Measurements from ENCODE around the gene RHOU. TPM values are rescaled to one million over a fixed set of nuclear protein-coding genes. Genes with fewer than 3 reads are reported as not detected.

Gene RHOU
- total RNA-seq, 1 experiment from 2014 or later: 0.26 TPM

GRCh38 chr1:228717081-228717480 is 18.2 kb upstream of the RHOU start:
- no peaks in the 10 kb centered on the region for H3K27me3 ChIP-seq (ENCODE audit: low read length)
- H2AFZ ChIP-seq (ENCODE audit: low read length): no peak overlapping the region
- ATAC-seq: no peak
- H3K4me3 ChIP-seq (ENCODE audit: low read length): no peak overlapping the region
- no peaks in the 10 kb centered on the region for H3K36me3 ChIP-seq (ENCODE audit: low read depth, low read length)
- BruUV-seq (replicated peaks): no TSS peak
- TF ChIP-seq EZH2phosphoT487 (IDR thresholded peaks at IDR 0.05; ENCODE audit: borderline replicate concordance, low read length) (no peak), CTCF (conservative IDR thresholded peaks at IDR 0.05; ENCODE audit: low read depth, low read length) (no peak)
- H3K9me2 ChIP-seq (replicated peaks; ENCODE audit: low read length): no peaks in the 10 kb centered on the region
- H3K9ac ChIP-seq (ENCODE audit: low read length): no peak overlapping the region
- DNase-seq: no peak
- no peaks in the 10 kb centered on the region for H3K9me3 ChIP-seq (ENCODE audit: low read length)
- CTCF ChIA-PET: no interaction called here
- no peaks in the 10 kb centered on the region for H3K79me2 ChIP-seq (ENCODE audit: low read length)
- no peaks in the 10 kb centered on the region for H3K4me1 ChIP-seq (ENCODE audit: insufficient read depth, low read length)
- intact Hi-C loops (cut with micrococcal nuclease): no loop called here
- no peak overlapping the region for H3K27ac ChIP-seq (ENCODE audit: low read length)
- POLR2A ChIA-PET (ENCODE audit: unreplicated experiment): no interaction called here
- no peaks in the 10 kb centered on the region for H3F3A ChIP-seq (ENCODE audit: low read length, unreplicated experiment)
- H3K4me2 ChIP-seq (ENCODE audit: low read length): no peak overlapping the region
- no peaks in the 10 kb centered on the region for H4K20me1 ChIP-seq (ENCODE audit: low read length)

GRCh38 chr1:228721407-228721806 is 13.9 kb upstream of the RHOU start:
- Histone ChIP-seq H4K20me1 (ENCODE audit: low read length) (no peaks in the 10 kb centered on the region), H3K9ac (ENCODE audit: low read length) (no peak overlapping the region), H3K27me3 (ENCODE audit: low read length) (0 out of 2 replicates have a peak, but pooled peaks cover 4% of the 10 kb centered on the region), H3K4me3 (ENCODE audit: low read length) (no peak overlapping the region), H3K36me3 (ENCODE audit: low read depth, low read length) (no peaks in the 10 kb centered on the region), H3K9me2 (replicated peaks; ENCODE audit: low read length) (no peaks in the 10 kb centered on the region), H3K9me3 (ENCODE audit: low read length) (no peaks in the 10 kb centered on the region), H3K79me2 (ENCODE audit: low read length) (no peaks in the 10 kb centered on the region), H3K4me2 (ENCODE audit: low read length) (peak overlapping the region; percentile 31; the same call in 1 of the 2 replicates), H3K4me1 (ENCODE audit: insufficient read depth, low read length) (no peaks in the 10 kb centered on the region), H2AFZ (ENCODE audit: low read length) (no peak overlapping the region), H3K27ac (ENCODE audit: low read length) (no peak overlapping the region), H3F3A (ENCODE audit: low read length, unreplicated experiment) (no peaks in the 10 kb centered on the region)
- DNase-seq (peak; percentile 52), ATAC-seq (peak; percentile 38)
- intact Hi-C loops (cut with micrococcal nuclease): no loop called here
- POLR2A ChIA-PET (ENCODE audit: unreplicated experiment): no interaction called here
- TF ChIP-seq EZH2 (IDR thresholded peaks at IDR 0.05; ENCODE audit: low read length, unreplicated experiment) (no peak), EZH2phosphoT487 (IDR thresholded peaks at IDR 0.05; ENCODE audit: borderline replicate concordance, low read length) (no peak), CTCF (conservative IDR thresholded peaks at IDR 0.05; ENCODE audit: low read depth, low read length) (no peak)
- CTCF ChIA-PET: no interaction called here
- no TSS peak for BruUV-seq (replicated peaks)

- Histone ChIP-seq H3K9me2 (replicated peaks; ENCODE audit: low read length) (no peaks in the 10 kb centered on the region), H3K36me3 (ENCODE audit: low read depth, low read length) (no peaks in the 10 kb centered on the region), H2AFZ (ENCODE audit: low read length) (no peak overlapping the region), H3K27ac (ENCODE audit: low read length) (no peak overlapping the region), H3K4me2 (ENCODE audit: low read length) (no peak overlapping the region), H3K27me3 (ENCODE audit: low read length) (peaks cover 20% of the 10 kb centered on the region; the same call in 1 of the 2 replicates), H3K4me3 (ENCODE audit: low read length) (no peak overlapping the region), H3K79me2 (ENCODE audit: low read length) (no peaks in the 10 kb centered on the region), H3K9me3 (ENCODE audit: low read length) (no peaks in the 10 kb centered on the region), H3K4me1 (ENCODE audit: insufficient read depth, low read length) (no peaks in the 10 kb centered on the region), H3K9ac (ENCODE audit: low read length) (no peak overlapping the region), H3F3A (ENCODE audit: low read length, unreplicated experiment) (no peaks in the 10 kb centered on the region), H4K20me1 (ENCODE audit: low read length) (no peaks in the 10 kb centered on the region)
- ChIA-PET POLR2A (ENCODE audit: unreplicated experiment) (no interaction called here), CTCF (no interaction called here)
- intact Hi-C loops (cut with micrococcal nuclease): no loop called here
- DNase-seq (no peak), ATAC-seq (no peak)
- no peak for TF ChIP-seq EZH2phosphoT487 (IDR thresholded peaks at IDR 0.05; ENCODE audit: borderline replicate concordance, low read length)
- TF ChIP-seq CTCF (conservative IDR thresholded peaks at IDR 0.05; ENCODE audit: low read depth, low read length): no peak
- no peak for TF ChIP-seq EZH2 (IDR thresholded peaks at IDR 0.05; ENCODE audit: low read length, unreplicated experiment)
- no TSS peak for BruUV-seq (replicated peaks)
These were observed 12.0 kb upstream of the RHOU start for GRCh38 chr1:228723287-228723686.

Measured in PC-3 (cell line).